Measurements from ENCODE around the gene TK1. TPM values are rescaled to one million over a fixed set of nuclear protein-coding genes. Genes with fewer than 3 reads are reported as not detected.
"Not testable (repeated sequence)": the region's sequence is repeated elsewhere in the genome, so short reads cannot be mapped to it uniquely, and the experiment has no call there.

Gene TK1
- polyA plus RNA-seq (2012; ENCODE audit: insufficient read depth, insufficient read length, low read depth), result 22.1 TPM

GRCh38 chr17:78186692-78187595 is at the start of gene TK1, which contains the start of gene AFMID:
Gene TK1, minus strand, starts transcription at chr17:78187052. Its CDS starts 58 bp downstream, at chr17:78186994.
Gene AFMID, plus strand, starts transcription at chr17:78187362. Its CDS starts 9 bp downstream, at chr17:78187371.
- Histone ChIP-seq H3K9me3 (no peaks in the 10 kb centered on the region), H3K4me1 (no peaks in the 10 kb centered on the region), H3K4me3 (ENCODE audit: low read depth, low read length) (peak within 1 kb of the TSS; percentile 74), H3K27me3 (no peaks in the 10 kb centered on the region), H3K36me3 (peaks cover 16% of the 10 kb centered on the region)
- peak; percentile 70 for TF ChIP-seq CTCF (IDR thresholded peaks at IDR 0.05; ENCODE audit: low read depth, low read length)
- peak; percentile 99 for DNase-seq

GRCh38 chr17:78235885-78236284 is 49.0 kb upstream of the TK1 start:
- TF ChIP-seq CTCF (IDR thresholded peaks at IDR 0.05; ENCODE audit: low read depth, low read length), result no peak
- Histone ChIP-seq H3K4me3 (ENCODE audit: low read depth, low read length) (no peak overlapping the region), H3K9me3 (no peaks in the 10 kb centered on the region), H3K4me1 (peaks cover 19% of the 10 kb centered on the region), H3K36me3 (no peaks in the 10 kb centered on the region), H3K27me3 (no peaks in the 10 kb centered on the region)
- DNase-seq, result no peak

- peaks cover 19% of the 10 kb centered on the region for H3K4me1 ChIP-seq
- DNase-seq; H3K36me3 ChIP-seq; H3K27me3 ChIP-seq; H3K9me3 ChIP-seq; H3K4me3 ChIP-seq (ENCODE audit: low read depth, low read length): not testable (repeated sequence)
These were observed 48.2 kb upstream of the TK1 start for GRCh38 chr17:78235022-78235421.

GRCh38 chr17:78234261-78234865 is 47.5 kb upstream of the TK1 start:
- no peak for DNase-seq
- H3K4me3 ChIP-seq (ENCODE audit: low read depth, low read length), result no peak overlapping the region
- TF ChIP-seq CTCF (IDR thresholded peaks at IDR 0.05; ENCODE audit: low read depth, low read length), result no peak
- no peaks in the 10 kb centered on the region for H3K27me3 ChIP-seq
- H3K9me3 ChIP-seq, result no peaks in the 10 kb centered on the region
- H3K36me3 ChIP-seq, result no peaks in the 10 kb centered on the region
- peaks cover 19% of the 10 kb centered on the region for H3K4me1 ChIP-seq

- no peak for DNase-seq
- no peaks in the 10 kb centered on the region for H3K36me3 ChIP-seq
- H3K4me1 ChIP-seq, result peaks cover 19% of the 10 kb centered on the region
- TF ChIP-seq CTCF (IDR thresholded peaks at IDR 0.05; ENCODE audit: low read depth, low read length), result no peak
- no peaks in the 10 kb centered on the region for H3K27me3 ChIP-seq
- no peaks in the 10 kb centered on the region for H3K9me3 ChIP-seq
- no peak overlapping the region for H3K4me3 ChIP-seq (ENCODE audit: low read depth, low read length)
These were observed 46.8 kb upstream of the TK1 start for GRCh38 chr17:78233678-78234077.

- Histone ChIP-seq H3K9me3 (no peaks in the 10 kb centered on the region), H3K4me3 (ENCODE audit: low read depth, low read length) (no peak overlapping the region), H3K36me3 (no peaks in the 10 kb centered on the region), H3K4me1 (peaks cover 14% of the 10 kb centered on the region), H3K27me3 (no peaks in the 10 kb centered on the region)
- TF ChIP-seq CTCF (IDR thresholded peaks at IDR 0.05; ENCODE audit: low read depth, low read length), result no peak
- no peak for DNase-seq
These were observed 46.0 kb upstream of the TK1 start for GRCh38 chr17:78232859-78233173.

Measured in BE2C (cell line).